SKM-1 (cell line): ENCODE measurements around the gene DYNC1H1.
A peak's percentile ranks its signal among the peaks of the same experiment; 100 is the strongest.

ENCODE experiments used
- DNase-seq: peaks from one replicate; lab custom pipeline; 2025; ENCODE audit not compliant: unreplicated experiment; lab: John Stamatoyannopoulos, UW

The DYNC1H1 gene

DNA sequence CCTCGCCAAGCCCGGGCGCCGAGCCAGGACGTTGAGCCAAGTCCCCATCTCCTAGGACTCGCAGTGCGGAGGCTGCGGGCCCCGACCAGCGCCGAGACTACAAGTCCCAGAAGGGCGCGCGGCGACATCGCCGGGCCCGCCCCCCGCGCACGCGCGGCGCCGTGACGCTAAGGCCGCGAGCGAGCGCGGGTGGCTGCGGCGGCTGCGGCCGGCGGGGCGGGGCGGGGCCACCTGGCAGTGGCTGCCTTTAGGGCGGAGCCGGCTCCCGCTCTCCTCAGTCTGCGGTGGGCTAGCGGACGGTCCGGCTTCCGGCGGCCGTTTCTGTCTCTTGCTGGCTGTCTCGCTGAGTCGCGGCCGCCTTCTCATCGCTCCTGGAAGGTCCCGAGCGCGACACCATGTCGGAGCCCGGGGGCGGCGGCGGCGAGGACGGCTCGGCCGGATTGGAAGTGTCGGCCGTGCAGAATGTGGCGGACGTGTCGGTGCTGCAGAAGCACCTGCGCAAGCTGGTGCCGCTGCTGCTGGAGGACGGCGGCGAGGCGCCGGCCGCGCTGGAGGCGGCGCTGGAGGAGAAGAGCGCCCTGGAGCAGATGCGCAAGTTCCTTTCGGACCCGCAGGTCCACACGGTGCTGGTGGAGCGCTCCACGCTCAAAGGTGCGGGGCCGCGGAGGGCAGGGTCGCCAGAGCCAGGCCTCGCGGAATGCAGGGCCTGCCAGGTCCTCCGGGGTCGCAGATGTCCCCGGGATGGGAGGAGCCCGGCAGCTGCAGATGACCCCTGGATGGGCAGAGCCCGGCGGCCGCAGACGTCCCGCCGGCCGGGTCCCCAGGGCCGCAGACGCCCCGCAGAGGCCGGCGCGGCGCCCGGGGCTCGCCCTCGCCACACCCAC lies at the start of gene DYNC1H1:
Gene DYNC1H1, plus strand, starts transcription at position 277 of the 884 bp plus-strand sequence. Its CDS starts 119 bp downstream, at position 396.
- DNase-seq: peak; percentile 21

GRCh38 chr14:101915871-101916815 lies 48.2 kb upstream of the DYNC1H1 start:
- DNase-seq: no peak

DNA sequence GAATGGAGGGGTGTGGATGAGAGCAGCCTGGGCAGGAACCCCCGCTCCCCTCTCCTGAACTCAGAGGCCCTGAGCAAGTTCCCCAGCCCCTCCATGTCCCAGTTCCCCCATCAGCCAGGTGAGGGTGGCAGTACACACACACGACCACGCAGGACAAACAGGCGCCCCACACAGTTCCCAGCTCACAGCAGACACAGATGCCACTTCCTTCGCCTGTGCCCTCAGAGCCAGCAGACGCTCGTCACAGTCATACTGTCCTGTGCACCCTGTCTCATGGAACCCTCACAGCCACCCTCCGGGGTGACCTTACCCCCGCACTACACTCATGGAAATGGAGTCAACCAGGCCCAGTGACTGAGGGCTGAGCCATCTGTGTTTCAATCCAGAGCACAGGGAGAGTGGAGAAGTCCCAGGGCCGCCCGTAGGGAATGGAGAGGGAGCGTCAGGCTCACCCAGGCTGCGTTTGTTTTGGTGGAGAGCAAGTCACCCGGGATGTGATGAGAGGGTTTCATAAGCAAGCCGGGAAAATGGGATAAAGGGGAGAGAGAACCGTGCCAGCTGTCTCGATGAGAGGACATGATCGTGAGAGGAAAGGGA lies 47.5 kb upstream of the DYNC1H1 start:
- DNase-seq: no peak

DNA sequence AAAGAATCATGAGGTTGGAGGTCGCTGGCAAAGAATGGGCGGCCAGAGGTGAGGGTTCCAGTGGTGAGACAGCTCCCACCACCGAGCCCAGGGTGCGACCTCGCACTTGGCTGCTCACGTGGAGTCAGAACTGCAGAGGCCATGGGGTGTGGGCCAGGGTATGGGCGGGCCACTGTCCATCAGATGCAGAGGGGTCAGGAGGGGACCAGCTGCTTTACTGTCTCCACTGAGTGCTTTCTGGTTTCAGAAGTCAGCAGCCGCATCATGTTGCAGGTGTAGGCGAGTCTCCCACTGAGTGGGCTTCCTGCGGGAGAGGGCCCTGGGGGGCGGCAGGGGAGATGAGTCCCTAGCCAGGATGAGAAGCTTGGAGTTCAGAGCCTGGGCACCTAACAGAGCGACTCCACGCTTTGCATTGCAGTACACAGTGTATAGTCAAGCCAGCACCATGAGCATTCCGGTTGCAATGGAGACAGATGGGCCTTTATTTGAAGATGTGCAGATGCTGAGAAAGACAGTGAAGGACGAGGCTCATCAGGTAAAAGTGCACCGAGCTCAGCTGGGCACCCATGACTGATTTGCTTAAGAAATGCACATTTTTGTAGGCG lies 46.9 kb upstream of the DYNC1H1 start:
- no peak for DNase-seq

DNA sequence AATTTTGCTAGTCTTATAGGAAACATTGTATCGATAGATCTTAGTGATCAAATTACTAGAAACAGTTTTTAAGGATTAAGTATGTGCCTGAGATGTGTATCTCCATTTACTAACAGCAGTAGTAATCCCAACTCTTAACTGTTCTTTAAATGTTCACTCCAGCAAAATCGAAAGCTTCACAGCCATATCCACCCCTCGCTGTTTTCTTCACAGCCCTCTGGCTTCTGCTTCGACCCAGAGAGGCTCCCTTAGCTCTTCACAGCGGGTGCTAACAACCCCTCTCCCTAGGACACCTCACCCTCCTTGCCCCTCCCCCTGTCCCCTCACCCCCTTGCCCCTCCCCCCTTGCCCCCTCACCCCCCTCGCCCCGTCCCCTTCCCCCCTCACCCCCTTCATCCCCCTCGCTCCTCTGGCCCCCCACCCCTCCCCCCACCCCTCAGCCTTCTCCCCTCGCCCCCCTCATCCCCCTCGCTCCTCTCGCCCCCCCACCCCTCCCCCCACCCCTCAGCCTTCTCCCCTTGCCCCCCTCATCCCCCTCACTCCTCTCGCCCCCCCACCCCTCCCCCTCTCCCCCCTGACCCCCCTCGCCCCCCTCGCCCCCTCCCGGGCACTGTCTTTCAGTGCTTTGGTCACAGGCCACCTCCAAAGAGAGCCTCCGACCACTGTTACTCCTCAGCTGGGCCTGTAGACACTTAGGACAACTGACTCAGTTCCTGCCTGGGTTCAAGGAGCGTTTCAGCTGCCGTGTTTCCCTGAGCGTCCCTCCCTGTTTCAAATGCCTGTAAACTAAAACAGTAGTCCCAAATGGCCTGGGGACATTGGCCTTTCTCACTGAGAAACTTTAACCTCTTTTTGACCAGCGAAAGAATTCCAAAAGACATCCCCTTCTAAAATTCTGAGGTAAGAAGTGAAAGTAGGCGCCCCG lies 46.0 kb upstream of the DYNC1H1 start:
- no peak for DNase-seq

DNA sequence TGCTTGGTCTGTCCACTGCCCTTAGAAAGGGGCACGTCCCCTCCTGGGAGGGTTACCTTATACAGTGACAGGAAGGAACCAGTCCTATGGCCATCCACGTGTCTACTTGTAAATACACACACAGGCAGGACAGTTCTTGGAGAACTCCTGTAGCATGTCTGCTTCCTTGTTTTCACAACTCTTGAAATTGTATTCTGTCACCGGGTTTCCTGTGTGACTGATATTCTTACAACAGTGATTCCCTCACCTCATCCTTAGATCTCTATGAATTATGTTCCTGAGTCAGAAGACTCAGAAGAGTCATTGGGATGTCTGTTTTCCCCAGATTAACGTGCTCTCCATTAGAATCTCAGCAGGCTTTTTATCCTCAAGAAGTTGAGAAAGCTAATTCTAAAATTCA lies 44.1 kb upstream of the DYNC1H1 start:
- no peak for DNase-seq

DNA sequence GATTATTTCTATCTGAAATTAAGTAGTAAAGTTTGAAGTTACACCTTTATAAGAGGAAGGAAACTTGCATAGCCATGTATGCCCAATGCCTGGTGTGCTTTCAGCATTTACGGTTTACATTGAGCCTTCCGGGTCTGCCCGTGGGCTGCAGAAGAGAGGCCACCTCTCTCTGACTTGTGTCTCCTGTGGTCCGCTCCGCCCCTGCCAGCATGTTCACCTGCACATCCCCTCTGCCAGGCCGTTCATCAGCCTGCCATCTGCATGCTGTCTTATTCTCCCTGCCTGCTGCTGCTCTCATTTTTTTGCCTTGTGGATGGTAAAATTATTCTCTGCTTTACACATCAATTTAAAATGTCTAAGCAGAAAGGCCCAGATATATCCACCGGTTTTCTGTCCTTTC lies 41.5 kb upstream of the DYNC1H1 start:
- no peak for DNase-seq

DNA sequence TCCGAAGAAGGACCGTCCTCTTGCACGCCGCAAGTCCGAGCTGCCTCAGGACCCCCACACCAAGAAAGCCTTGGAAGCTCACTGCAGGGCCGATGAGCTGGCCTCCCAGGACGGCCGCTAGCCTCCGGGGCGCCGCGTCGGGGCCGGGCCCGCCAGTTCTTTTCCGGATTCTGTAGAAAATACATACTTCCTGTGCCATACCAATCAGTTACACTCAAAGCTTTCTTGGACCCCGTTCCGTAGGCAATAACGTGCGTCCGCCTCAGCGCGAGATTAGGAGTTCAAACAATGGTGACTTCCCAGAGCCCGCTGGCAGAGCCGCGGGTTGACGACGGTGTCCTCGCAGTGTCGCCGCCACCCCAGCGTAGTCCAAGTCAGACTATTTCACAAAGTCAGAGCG lies 39.2 kb upstream of the DYNC1H1 start:
- no peak for DNase-seq

GRCh38 chr14:101926085-101926484 lies 38.3 kb upstream of the DYNC1H1 start:
- DNase-seq: no peak

GRCh38 chr14:101926620-101927019 lies 37.8 kb upstream of the DYNC1H1 start:
- DNase-seq: no peak

- DNase-seq: no peak
Observed at GRCh38 chr14:101927859-101928258, 36.5 kb upstream of the DYNC1H1 start.

DNA sequence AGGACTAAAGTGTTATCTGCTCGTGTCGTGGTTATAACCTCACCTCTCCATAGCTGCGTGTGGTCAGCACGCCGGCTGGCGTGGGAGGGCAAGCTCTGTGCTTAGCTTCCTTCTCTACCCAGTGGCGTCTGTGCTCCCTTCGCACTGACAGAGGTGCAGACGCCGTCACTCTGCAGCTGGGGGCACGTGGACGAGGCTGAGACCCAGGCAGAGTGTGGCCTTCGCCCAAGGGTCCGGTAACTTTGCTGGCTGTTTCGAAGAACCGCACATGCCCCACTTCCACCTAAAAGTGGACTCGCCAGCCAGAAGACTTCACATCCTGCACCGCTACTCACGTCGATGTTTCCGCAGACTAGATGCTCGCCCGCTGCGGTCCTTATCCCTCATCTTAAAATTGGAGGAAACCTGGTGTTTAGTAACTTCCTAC lies 35.9 kb upstream of the DYNC1H1 start:
- DNase-seq: no peak

GRCh38 chr14:101929096-101929495 lies 35.3 kb upstream of the DYNC1H1 start:
- no peak for DNase-seq

GRCh38 chr14:101929946-101930345 lies 34.4 kb upstream of the DYNC1H1 start:
- no peak for DNase-seq

DNA sequence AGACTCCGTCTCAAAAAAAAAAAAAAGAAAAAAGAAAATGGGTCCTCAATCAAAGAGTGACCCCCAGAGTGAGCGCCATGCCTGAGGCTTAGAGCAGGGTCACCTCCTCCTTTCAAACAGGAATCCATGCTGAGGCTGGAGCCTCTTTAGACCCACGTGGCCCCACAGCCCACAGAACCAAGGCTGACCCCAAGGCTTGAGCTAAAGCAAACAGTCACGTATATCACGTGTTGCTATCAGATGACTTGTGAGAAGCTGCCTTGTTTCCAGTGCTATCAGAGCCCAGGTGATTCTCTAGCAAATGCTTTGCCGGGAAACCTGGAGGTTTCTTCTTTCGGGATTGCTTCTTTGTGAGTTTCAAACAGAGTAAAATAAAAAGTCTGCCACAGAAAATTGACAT lies 31.7 kb upstream of the DYNC1H1 start:
- DNase-seq: no peak

DNA sequence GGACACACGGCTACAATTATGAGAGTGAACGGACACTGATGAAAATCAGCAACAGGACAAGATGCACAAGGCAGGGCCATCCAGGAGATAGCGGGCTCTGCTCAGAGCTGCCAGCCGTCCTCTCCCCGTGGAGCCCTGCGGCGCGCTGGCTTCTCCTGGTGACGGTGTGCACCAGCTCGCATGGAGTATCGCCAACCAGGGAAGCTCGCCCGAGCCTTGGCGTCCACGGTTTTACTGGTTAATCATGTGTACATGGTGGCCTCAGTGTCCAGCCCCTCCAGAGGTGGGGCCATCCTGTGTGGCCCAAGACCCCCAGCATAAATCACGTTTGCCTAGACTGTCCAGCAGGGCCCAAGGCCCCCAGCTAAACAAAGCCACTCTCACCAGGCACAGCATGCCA lies 31.2 kb upstream of the DYNC1H1 start:
- no peak for DNase-seq

- no peak for DNase-seq
Observed at GRCh38 chr14:101934601-101935150, 29.7 kb upstream of the DYNC1H1 start.

GRCh38 chr14:101937926-101938767 lies 26.2 kb upstream of the DYNC1H1 start:
- DNase-seq: no peak
